A549 (cell line): Measurements from ENCODE around the gene RUSF1.

ENCODE experiments used
- BHLHE40 ChIP-seq: IDR thresholded peaks from 2 replicates; pipeline ENCODE4 v1.6.1; 2012; ENCODE audit warnings: low read depth, low read length, inconsistent platforms
- CHD2 ChIP-seq: fragments of 150-350 bp; IDR thresholded peaks from 2 replicates; pipeline ENCODE4 v1.6.1; 2014; ENCODE audit warnings: low read length; ENCODE audit not compliant: partially characterized antibody
- EP300 ChIP-seq, 2 experiments: fragments of >200 bp; sonication (Bioruptor Twin); formaldehyde crosslinking; IDR thresholded peaks; 2 replicates in 1 of 2; 3 replicates in 1 of 2; pipeline ENCODE4 v1.6.1; 2016 to 2017
- PHF8 ChIP-seq: fragments of 200-600 bp; sonication (generic); IDR thresholded peaks from 2 replicates; pipeline ENCODE4 v1.6.1; 2016; ENCODE audit warnings: low read depth, mild to moderate bottlenecking, antibody characterized with exemption, moderate library complexity, borderline replicate concordance
- POLR2A ChIP-seq: IDR thresholded peaks from 2 replicates; pipeline ENCODE4 v1.6.1; 2012; ENCODE audit warnings: mild to moderate bottlenecking, low read length
- RAD21 ChIP-seq, 2 experiments: fragments of >200 bp in 1 of 2; sonication (Bioruptor Twin) in 1 of 2; formaldehyde crosslinking in 1 of 2; IDR thresholded peaks in 1 of 2; conservative IDR thresholded peaks in 1 of 2; 2 replicates in 1 of 2; 3 replicates in 1 of 2; pipeline ENCODE4 v1.6.1; 2012 to 2018; ENCODE audit warnings: inconsistent platforms in 1 of 2
- RCOR1 ChIP-seq: fragments of 150-350 bp; IDR thresholded peaks from 2 replicates; pipeline ENCODE4 v1.6.1; 2014; ENCODE audit warnings: antibody characterized with exemption, low read length, low read depth
- SMC3 ChIP-seq: fragments of >200 bp; sonication (Bioruptor Twin); formaldehyde crosslinking; IDR thresholded peaks from 3 replicates; pipeline ENCODE4 v1.6.1; 2018; ENCODE audit warnings: inconsistent platforms
- TF ChIP-seq, protein P1 (sequence below): fragments of >200 bp; sonication (Bioruptor Twin); formaldehyde crosslinking; IDR thresholded peaks from 3 replicates; pipeline ENCODE4 v1.5.1; 2016

DNA sequence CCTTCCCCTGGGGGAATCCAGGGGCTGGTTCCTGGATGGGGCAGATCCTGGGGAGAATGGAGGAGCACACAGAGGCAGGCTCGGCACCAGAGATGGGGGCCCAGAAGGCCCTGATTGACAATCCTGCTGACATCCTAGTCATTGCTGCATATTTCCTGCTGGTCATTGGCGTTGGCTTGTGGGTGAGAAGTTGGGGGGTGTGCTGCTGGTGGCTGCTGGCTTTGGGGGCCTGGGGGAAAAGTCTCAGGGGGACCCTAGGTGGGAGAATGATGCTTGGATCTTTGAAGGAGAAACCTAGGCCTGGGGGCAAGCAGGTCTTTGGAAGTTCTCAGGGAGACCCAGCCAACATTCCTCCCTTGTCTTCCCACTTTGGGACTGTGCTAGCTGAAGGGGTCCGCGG, 25.1 kb downstream of the RUSF1 start, which contains the start of gene SLC5A2:
- TF ChIP-seq RCOR1 (no peak), BHLHE40 (no peak), SMC3 (no peak), PHF8 (no peak), RAD21 (conservative IDR thresholded peaks at IDR 0.05 in 1 of 2, IDR thresholded peaks at IDR 0.05 in 1 of 2) (no peak), EP300 (IDR thresholded peaks at IDR 0.05) (no peak), CHD2 (no peak), POLR2A (no peak)
- TF ChIP-seq, protein P1, sequence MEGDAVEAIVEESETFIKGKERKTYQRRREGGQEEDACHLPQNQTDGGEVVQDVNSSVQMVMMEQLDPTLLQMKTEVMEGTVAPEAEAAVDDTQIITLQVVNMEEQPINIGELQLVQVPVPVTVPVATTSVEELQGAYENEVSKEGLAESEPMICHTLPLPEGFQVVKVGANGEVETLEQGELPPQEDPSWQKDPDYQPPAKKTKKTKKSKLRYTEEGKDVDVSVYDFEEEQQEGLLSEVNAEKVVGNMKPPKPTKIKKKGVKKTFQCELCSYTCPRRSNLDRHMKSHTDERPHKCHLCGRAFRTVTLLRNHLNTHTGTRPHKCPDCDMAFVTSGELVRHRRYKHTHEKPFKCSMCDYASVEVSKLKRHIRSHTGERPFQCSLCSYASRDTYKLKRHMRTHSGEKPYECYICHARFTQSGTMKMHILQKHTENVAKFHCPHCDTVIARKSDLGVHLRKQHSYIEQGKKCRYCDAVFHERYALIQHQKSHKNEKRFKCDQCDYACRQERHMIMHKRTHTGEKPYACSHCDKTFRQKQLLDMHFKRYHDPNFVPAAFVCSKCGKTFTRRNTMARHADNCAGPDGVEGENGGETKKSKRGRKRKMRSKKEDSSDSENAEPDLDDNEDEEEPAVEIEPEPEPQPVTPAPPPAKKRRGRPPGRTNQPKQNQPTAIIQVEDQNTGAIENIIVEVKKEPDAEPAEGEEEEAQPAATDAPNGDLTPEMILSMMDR, result no peak
